ENCODE results near the gene DMD.
"Not testable (repeated sequence)": the region's sequence is repeated elsewhere in the genome, so short reads cannot be mapped to it uniquely, and the experiment has no call there.

The DMD gene

DNA sequence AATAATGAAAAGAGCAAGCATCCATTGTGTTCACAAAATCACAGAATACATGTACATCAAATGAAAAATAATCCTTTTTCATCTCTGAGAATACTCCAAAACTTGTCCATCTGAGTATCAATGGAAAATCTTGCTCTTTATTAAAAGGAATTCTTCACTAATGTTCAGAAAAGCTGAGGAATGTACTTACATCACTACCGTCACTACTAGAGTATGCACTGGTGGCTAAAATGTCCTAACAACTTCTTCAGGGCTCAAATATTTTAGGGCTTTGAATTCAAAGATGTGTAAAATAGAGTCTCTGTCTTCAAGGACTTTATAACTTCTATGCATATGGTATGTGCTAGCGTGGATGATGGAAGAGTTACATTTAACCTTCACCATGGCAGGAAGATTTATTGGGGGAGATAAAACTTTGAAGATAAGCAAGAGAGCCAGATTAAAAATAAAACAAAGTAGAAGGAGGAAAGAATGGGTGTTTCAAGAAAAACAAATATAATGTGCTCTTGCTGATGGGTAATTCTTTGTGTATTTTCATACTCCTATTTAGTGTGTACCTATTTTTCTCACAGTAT, 55.1 kb downstream of the DMD start:
- no peak for DNase-seq (ENCODE audit: low read depth)

DNA sequence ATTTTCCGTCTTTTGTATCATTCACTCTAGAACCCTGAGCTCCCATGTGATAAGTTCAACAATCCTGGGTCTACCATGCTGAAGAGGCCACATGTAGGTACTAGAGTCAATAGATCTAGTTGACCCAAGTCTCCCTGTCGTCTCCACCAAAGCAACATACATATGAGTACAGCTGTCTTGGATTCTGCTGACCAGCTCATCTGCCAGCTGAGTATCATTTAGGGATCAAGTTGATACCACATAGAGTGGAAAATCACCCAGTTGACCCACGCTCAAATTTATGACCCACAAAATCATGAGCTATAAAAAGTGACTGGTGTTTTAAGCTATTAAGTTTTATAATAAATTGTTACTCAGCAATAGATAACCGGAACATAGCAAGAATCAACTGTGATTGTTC, 61.8 kb downstream of the DMD start:
- no peak for DNase-seq (ENCODE audit: low read depth)

DNA sequence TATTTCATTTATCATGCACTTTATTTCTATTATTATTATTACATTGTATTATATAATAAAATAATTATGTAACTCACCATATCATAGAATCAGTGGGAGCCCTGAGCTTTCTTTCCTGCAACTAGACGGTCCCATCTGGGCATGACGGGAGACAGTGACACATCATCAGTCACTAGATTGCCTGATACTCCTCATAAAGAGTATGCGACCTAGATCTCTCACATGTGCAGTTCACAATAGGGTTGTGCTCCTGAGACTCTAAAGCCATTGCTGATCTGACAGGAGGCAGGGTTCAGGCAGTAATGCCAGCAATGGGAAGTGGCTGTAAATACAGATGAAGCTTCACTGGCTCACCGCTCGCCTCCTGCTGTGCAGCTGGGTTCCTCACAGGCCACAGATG, 62.3 kb downstream of the DMD start:
- no peak for DNase-seq (ENCODE audit: low read depth)

DNA sequence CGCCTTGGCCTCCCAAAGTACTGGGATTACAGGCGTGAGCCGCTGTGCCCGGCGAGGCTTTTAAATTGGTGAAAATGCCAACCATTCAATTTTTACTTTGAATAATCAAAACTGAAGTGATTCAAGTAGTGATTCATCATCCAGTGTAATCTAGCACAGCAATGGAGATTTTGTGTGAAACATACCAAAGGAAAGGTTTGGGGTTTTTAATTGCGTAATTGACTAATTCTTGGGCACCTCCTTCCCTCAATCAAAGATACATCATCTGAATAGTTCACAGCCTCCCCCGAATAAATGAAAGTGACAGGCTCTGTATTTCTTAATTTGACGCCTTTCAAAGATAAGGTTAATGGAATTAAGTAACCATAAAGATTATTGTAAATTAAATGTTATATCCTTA, 69.0 kb downstream of the DMD start:
- no peak for DNase-seq (ENCODE audit: low read depth)

DNA sequence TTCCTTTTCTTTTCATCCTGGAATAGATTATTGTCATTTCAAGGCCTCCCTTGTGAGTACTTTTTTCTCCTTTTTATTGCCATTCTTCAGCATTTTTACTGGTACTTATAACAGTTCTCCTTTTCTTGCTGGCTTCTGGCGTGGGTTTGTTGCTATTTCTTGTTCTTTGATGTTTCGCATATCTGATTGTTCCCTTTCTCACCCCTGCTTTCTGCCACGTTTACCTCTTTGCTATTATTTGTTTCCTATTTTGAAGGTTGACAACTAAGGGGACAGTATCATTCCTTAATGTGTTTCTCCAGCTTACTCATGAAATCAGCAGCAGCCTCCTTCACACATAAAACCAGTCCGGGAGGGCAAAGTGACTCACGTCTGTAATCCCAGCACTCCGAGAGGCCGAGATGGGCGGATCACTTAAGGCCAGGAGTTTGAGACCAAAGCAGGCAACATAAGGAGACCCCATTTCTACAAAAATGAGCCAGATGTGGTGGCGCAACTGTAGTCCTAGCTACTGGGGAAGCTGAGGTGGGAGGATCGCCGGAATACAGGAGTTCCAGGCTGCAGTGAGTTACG, 72.6 kb downstream of the DMD start:
- no peak for DNase-seq (ENCODE audit: low read depth)

DNA sequence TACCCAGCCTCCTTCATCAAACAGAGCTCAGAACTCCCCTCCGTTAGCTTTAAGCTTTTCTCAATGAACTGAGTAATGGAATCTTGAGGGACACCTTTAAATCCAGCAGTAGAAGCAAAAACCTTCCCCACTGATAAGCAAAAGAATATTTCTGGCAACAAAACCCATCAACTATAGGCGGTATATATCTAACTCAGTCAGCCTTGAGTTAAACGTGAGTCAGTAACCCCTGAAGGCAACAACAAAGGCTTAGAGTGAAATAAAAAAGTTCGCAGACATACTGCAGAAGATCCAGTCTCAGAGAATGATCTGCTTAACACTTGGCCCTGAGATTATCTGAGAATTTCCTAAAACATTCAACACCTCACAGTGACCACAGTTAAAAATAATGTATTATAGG, 77.2 kb downstream of the DMD start:
- no peak for DNase-seq (ENCODE audit: low read depth)

DNA sequence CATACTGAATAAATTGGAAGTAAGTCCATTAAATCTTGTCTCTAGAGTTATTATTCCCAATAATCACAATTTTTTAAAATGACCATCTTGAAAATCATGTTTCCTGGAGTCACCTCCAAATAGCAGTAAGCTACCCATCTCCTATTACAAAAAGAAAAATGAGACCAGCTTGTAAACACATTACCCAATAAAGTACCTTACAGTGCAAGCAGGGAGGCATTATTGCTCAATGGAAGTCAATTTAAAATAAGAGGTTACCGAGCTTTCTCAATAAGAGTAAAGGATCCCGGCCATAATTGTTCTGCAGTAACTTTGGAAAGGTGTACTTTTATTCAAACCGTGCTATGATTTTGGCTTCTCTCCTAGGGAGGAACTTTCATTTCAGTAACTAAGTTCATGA, 78.0 kb downstream of the DMD start:
- no peak for DNase-seq (ENCODE audit: low read depth)

DNA sequence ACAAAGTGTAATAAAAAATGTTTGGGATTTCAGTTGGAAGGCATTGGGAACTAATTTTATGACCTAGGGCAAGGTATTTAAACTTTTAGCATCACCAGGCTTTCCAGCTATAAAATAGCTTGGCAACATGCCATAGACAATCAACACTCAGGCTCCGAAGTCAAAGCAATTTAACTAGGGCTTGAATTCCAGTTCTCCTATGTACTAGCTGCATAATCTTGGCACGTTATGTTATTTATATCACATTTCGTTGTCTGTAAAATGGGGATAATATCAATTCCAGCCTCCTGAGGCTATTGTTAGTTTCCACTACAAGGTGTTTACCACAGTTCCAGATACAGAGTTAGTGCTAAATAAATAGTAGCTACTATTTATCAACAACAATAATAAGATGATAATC, 78.8 kb downstream of the DMD start:
- no peak for DNase-seq (ENCODE audit: low read depth)

DNA sequence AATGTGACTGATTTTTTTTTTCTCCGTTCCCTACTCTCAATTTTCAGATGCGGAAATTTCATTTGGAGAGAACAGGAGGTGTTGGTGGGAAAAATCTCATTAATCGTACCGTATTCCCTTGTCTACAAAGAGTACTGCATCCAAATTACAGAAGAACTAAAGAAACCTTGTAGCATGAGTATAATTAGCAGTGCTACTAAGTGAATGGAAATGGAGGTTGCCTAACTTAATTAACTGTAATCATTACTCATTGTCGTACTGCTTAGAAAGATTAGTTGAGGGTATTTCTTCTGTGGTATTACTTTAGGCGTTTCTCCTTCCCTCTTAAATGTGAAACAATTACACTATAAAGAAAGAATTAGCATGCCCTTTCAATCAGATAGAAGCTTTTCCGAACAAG, 81.7 kb downstream of the DMD start:
- no peak for DNase-seq (ENCODE audit: low read depth)

DNA sequence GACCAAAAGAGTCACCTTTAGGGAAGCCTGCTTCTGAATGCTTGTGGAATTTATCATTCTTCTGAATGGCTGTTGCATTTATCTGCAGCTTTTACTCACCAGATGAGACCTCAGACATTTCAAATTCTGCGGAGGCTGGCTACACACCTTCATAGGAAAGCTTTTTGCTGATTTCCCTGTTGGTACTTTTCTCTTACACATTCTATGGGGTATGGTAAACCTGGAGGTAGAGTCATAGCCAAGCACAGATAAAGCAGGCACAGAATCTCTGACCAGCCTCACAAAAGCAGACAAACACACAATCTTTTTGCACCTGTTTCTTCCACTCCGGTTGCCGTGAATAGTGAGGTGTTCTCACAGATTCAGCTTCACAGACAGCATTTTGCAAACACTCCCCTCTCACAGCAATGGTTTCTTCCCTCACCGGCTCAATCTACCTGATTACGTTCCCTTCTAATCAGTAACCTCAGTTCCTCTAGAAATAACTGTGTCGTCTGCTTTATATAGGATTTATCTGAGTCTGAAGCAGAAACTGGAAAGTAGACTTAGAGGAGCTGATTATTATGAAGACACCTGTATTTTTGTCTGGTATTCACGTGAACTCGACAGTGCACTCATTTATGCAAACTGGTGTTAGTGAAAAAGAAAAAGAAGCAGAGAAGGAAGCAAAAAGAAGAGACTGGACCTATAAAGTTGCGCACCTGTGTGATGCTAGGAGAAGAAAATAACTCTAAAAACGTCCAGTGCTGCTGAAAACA, 83.1 kb downstream of the DMD start:
- no peak for DNase-seq (ENCODE audit: low read depth)

DNA sequence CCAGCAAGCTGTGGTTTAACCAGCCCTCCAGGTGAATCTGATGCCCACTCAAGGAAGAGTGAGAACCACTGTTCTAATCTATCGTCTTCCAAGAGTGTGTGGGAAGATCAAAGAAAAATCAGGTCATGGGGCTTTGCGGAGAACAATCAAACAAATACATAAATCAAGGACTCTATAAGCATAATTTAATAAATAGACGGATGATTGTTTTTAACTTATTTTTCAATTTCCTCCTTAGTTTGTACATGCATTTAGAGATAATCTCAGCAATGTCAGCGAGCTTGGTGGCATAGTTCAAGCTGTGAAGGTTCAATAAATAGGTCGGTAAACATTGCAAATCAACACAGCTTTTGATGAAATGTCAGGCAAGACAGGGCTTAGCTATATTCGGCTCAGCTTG, 84.9 kb downstream of the DMD start:
- no peak for DNase-seq (ENCODE audit: low read depth)

DNA sequence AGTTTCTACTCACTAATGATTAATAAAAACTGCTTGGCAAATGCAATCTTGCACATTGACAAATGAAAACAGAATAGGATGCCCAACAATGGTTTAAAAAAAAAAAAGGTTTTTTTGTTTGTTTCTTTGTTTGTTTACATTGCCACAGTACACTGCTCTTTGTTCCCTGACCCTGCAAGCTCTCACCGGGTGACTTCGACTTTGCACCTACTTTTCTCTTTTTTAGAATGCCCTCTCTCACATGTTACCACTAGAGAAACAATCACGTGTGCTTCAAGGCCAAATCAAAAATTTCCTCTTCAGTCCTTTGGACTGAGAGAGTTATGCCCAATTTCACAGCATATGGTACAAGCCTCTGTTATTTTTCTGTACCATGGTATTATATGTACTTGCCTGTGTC, 101.5 kb downstream of the DMD start:
- DNase-seq (ENCODE audit: low read depth): no peak

DNA sequence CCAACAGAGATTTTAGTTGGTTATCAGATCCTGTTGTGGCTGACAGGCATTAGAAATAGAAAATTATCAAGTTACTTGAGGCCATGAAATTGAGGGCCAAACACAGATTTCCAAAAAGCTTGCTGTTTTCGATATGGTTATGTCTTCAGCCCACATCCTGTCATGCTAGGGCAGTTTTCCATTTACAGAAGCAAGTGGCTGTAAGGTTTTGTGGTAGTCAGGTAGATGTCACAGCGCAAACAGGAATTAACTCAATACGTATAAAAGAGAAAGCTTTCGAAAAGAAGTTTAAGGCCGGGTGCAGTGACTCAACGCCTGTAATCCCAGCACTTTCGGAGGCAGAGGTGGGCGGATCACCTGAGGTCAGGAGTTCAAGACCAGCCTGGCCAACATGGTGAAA, 104.6 kb downstream of the DMD start:
- DNase-seq (ENCODE audit: low read depth): no peak

DNA sequence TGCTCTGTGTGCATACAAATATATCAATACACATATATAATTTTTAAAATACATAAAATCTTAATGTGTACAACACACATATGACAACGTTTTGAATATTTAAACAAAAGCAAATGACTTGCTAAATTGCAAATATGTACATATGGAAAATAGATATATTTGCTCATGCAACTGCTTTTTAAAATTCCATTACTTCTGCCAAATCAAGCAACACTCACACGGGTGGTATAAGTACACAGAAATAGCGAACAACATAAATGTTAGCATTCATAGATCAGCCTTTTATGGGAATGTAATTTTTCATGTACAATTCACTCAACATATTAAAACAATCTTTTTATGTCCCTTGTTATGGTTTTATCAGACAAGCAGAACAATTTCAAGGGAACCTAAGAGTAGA, 116.3 kb downstream of the DMD start:
- no peak for DNase-seq (ENCODE audit: low read depth)

DNA sequence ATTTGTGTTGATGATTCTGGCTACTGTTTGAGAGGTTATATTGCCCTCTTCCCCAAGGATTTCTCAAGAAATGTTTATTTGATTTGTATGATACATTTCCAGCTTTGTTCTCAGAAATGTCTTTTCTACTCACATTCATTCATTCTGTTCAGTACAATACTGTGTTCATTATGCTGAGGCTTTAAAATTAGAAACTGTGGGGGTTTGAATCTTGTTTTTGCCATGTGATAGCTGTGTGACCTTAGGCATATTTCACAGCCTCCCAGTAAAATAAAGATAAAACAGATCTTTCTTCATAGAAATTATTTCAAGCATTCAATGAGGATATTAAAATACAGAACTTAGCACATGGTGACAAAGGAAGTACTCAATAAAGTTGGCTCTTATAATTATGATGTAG, 123.9 kb downstream of the DMD start:
- no peak for DNase-seq (ENCODE audit: low read depth)

DNA sequence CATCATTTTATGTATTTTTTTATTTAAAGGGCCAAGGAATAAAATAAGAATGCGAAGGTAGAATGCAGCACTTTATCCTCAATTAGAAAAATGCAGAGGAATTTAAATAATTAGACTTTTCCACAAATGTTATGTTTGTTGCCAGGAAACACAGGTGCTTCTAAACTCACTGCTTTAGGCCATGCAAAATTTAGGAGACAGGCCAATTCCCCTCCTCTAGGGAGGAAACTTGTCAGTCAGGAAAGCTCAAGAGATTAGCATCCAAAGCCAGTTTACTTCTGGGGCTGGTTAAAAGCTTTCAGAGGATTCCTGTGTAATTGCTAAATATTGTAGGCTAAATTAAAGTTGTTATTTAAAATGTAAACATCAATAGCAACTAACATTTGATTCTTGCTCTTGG, 124.5 kb downstream of the DMD start:
- no peak for DNase-seq (ENCODE audit: low read depth)

DNA sequence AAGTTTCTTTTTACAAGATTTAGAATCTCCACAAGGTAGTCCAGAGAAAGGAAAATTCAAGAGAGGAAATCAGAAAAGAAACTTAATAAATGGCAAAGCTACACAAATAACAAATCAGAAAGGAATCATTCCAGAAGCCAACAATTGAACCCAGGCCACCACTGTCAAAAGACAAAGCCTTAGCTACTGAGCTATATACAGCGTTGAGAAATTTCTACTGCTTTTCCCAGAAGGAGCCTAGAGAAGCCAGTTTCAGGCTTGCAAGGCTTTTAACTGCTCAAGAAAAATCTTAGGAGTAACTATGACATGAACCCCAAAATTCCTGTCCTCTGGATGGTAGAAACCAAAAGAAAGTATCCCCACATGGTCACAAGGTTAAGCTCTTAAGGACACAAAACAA, 129.0 kb downstream of the DMD start:
- DNase-seq (ENCODE audit: low read depth): no peak

DNA sequence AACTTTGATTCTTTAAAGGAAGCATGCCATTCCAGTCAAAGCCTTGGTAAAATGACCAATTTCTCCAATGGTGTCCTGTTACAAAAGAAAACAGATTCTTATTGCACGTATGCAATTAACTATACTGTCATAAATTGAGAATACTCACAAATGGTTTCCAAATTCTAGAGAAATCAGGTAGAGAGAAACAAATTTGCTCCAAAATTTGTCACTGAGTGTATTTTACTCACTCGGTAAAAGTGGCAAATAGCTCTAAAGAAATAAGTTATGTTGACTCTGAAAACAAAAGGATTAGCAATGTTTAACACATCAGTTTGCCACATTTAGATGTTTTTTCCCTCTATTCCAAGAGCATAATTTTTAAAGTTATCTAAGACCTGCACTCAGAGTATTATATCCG, 133.1 kb downstream of the DMD start:
- no peak for DNase-seq (ENCODE audit: low read depth)

DNA sequence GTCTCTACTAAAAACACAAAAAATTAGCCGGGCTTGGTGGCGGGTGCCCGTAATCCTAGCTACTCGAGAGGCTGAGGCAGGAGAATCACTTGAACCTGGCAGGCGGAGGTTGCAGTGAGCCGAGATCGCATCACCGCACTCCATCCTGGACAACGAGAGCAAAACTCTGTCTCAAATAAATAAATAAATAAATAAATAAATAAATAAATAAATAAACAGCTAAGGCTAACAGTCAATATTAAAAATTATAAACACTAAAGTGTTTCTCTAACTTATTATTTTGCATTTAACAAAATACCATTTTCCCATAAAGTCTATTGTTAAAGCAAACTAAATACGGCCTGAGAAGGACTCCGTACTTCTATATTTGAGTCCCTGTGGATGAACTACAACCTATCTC, 137.7 kb downstream of the DMD start:
- not testable (repeated sequence) for DNase-seq (ENCODE audit: low read depth)

DNA sequence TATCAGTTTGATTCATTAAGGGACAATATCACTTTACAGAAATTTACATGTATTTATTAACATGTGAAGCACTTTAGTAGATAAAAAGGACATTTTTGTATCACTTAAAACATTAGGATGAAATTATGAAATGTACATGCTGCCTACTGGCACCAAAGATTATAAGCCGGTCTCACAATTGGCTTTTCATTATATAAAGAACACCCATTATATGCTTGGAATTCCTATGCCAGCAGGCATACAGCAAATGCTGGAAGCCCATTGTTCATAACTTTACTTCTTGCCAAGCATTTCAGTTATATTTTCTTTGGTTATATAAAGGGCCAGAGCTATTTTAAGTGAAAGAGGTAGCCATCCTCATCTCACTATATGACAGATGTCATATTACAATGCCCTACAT, 145.9 kb downstream of the DMD start:
- no peak for DNase-seq (ENCODE audit: low read depth)

DNA sequence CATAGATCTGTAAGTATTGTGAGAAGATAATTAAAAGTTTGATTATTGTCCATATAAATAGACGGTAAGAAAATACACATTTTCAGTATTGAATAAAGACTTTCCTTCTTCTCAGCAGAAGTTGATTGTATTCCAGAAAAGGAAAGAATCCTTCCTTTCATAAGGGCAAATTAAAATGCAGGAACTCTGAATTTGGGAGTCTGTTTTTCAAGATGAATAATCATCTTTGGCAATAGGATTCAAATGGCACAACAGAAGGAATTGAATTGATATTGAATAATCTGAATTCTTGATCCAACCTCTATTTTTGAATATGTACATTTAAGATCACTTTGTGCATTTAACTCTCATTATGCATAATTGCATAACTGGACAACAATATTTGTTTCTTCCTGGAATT, 149.3 kb downstream of the DMD start:
- DNase-seq (ENCODE audit: low read depth): no peak

DNA sequence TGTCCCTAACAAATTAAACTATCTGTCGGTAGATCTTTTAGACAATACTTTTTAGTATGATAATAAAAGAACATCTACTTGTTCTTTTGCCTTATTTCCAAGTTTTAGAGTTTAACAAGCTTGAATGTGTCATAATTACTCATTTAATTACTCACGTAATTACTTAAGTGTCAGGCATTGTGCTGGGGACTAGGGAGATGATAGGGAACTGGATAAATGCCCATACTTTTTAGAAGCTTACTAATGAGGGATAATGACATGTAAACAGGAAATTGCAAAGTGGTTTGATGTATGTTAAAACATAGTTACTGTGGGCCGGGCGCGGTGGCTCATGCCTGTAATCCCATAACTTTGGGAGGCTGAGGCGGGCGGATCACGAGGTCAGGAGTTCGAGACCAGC, 158.3 kb downstream of the DMD start:
- DNase-seq (ENCODE audit: low read depth): no peak

DNA sequence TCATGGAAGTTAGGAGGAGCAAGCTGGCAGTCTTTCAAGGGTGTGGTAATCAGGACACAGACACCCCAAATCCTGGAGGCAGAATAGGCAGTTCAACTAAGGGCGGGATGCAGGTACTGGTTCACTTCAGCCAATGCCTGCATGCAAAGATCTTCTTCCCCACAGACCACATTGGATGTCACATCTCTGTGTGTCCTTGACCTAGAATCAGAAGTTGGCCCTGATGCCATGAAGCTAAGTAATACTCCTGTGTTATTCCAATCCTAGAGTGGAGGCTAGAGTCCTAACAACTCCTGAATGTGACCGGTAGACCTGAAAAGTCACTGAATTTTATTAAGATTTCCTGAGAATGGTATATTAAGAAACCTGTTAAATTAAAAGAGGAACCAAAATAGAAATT, 165.5 kb downstream of the DMD start:
- no peak for DNase-seq (ENCODE audit: low read depth)

DNA sequence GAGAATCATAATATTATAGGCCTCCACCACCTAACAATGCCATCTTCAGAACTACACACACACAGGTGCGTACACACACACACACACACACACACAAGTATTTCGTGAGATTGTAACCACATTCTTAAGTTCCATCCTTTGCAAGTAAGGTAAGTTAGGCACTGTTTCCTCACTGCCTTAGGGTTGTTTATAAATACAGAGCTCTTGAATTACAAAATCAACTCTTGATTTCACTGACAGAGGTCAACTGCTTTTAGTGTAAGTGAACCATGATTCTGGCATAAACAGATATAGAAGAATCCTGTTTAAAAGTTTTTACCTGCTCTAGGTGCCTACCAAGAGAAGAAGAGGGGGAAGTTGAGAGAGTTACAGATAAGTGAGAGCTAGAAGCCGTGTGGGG, 166.1 kb downstream of the DMD start:
- DNase-seq (ENCODE audit: low read depth): no peak
